HG03095 (cell line): ENCODE data around the gene KCTD10.

Experiments used
- ATAC-seq: cut with Tn5 transposase; IDR thresholded peaks from one replicate; pipeline ENCODE4 v1.9.1; 2021; ENCODE audit warnings: moderate library complexity; ENCODE audit not compliant: unreplicated experiment

Gene KCTD10, protein sequence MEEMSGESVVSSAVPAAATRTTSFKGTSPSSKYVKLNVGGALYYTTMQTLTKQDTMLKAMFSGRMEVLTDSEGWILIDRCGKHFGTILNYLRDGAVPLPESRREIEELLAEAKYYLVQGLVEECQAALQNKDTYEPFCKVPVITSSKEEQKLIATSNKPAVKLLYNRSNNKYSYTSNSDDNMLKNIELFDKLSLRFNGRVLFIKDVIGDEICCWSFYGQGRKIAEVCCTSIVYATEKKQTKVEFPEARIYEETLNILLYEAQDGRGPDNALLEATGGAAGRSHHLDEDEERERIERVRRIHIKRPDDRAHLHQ

DNA sequence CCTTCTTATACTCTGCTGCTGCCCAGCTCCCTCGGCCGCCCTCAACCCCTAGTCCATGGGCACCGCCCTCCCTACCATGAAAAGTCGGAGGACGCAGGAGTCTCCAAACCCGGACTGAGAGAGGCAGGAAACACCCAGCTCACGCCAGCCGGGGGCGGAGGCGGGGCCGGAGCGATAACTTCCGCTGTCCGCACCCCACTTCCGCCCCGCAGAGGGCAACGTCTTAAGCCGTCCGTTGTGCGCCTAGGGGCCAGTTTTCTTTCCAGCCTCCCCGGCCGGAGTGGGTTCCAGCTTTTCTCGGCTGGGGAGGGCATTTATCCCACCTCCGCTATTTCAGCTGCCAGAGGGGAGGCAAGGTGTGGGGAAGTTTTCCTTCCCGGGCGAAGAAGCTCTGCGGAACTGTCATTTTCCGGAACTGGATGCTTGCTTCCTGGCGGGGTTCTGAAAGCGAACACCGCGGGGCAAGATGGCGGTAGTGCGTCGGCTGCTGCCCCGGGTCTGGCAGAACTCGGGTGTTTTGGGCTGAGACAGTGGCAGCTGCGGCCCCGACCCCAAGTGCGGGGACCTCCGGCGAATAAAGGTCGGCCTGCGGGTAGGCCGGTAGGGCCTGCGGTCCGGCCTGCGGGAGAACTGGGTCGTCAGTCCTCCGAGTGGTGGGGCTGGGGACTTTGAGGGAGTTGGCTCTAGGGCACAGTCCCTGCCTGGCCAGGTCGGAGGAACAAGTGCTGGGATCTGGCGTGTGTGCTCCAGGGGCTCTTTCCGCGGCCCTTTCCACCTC is at the start of gene KCTD10, which contains the start of gene UBE3B:
TSS of gene KCTD10 (minus strand) at position 116 of the 778 bp plus-strand sequence. CDS start at position 78, 38 bp downstream.
TSS of gene UBE3B (plus strand) at position 450 of the 778 bp plus-strand sequence. CDS start 5,918 bp downstream, outside the sequence.
- ATAC-seq, result peak; percentile 84

GRCh38 chr12:109525279-109525585 is 48.1 kb upstream of the KCTD10 start:
- no peak for ATAC-seq

DNA sequence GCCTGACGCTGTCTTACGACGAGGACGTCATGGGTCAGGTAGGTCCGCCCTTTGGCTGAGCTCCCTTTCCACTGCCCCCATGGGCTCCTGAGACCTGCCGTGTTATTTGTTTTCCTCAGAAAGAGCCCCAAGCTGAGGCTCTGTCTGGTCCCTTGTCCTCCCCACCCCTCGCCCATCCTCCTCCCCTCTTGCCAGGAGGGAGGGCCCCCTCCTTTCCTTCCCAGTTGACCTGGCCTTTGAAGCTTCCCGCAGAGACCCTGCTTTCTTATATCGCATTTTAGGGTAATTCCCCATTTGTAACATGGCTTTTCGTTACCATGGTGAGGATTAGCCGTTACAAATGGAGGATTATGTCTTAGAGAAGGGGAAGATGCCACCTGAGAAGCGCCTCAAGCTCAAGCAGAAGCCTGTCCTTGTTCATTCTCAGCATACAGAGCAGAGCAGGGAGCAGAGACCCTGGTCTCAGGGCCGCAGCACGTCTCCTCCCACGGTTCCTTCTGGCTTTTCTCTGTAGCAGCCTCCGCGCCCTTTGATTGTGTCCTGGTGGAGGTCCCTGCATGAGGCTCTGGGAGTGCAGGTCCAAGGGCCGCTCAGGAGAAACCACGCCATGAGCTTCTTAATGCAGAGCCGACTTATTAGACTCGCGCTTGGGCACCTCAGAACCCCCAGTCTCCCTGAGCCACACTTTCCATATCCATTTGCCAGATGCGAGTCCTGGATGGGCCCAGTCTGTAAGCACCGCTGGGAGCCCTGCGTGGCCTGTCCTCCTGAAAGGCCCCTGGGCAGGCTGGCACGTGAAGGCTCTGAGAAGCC is 47.6 kb upstream of the KCTD10 start:
- ATAC-seq, result no peak

- no peak for ATAC-seq
Observed at GRCh38 chr12:109523504-109523903, 46.4 kb upstream of the KCTD10 start.

DNA sequence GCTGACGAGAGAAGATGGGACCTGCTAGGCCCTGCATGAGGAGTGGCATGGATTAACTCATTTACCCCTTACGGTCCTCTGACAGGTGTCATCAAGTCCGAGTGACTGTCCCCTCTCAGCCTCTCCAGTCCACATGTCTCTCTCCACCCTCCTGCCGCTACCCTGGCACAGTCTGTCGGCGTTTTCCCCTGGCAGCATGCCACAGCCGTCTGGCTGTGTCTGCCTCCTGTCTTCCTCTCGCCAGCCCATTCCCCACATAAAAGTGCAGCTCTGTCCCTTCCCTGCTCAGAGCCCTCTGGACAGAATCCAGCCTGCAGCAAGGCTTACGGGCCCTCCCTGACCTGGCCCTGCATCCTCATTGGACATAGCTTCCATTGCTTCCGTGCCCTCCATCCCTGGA is 46.0 kb upstream of the KCTD10 start:
- ATAC-seq, result no peak

DNA sequence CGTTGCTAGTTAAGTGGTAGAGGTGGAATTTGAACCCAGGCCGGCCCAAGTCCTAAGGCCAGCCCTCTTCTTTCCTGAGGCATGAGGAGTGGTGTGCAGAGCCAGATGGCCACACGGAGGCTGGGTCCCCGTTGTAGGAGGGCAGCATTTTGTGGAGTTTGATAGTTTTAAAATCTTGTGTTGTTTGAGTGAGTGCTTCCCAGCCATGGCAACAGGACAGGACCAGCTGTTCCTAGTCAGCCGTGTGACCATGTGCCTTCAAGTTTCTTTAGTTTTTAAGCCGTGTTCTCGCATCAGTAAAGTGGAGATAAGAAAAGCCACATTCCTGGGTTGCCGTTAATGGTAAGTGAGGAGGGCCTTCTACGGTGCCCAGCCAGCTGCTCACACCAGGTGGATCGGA is 44.7 kb upstream of the KCTD10 start:
- ATAC-seq, result no peak

DNA sequence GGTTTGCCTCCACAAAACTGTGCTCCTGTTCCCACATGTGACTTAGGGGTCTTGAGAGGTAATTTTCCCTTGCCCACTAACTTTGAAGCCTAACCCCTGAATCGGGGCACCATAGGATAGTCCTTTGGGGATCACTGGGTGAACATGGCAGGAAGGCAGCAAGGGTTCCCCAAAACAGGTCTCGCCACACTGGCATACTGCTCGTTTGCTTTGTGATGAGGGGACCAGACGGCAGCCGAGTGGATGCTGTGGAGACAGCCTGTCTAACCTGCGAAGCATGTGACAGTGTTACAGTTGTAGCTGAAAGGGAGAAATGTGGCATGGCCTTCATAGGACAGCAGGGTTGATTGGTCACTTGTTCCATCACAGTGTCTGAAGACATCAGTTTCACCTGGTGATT is 42.7 kb upstream of the KCTD10 start:
- no peak for ATAC-seq

GRCh38 chr12:109518820-109519665 is 41.9 kb upstream of the KCTD10 start:
- no peak for ATAC-seq

GRCh38 chr12:109517619-109518018 is 40.5 kb upstream of the KCTD10 start:
- no peak for ATAC-seq

- no peak for ATAC-seq
Observed at GRCh38 chr12:109513977-109514376, 36.9 kb upstream of the KCTD10 start.

DNA sequence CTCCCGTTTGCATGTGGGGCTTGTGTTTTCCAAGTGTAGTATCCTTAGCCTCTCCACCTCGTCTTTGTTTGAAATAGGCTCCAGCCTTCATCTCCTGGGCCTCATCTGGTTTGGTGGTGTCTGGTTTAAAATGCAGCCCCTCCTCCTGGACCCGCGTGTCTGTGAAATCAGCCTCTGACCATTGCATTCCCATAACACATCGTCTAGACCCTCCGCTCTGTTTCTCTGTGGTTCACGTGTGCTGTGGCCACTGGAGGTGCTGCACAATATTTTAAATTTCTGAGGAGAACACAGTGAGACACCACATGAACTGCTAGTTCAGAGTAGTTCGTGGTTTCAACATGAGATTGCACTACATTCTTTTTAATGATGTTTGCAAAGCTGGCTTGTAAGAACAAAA is 36.0 kb upstream of the KCTD10 start:
- no peak for ATAC-seq

- ATAC-seq, result no peak
Observed at GRCh38 chr12:109512608-109513007, 35.5 kb upstream of the KCTD10 start.

DNA sequence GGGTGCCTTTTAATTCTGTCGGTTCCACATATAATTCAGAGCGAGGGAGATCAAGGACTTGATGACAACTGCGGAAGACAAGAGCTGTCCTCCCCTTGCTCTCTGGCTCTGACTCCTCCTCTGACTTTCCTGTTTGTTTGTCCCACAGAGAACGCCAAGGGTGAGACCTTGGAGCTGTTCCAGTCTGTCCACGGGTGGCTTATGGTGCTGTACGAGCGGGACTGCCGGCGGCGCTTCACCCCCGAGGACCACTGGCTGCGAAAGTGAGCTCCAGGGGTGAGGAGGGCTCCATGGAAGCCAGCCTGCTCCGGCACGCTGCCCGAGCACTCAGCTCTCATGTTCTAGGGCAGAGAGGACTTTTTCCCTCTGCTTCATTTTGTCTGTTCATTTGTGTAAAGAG is 33.1 kb upstream of the KCTD10 start:
- ATAC-seq, result no peak

GRCh38 chr12:109504068-109504467 is 27.0 kb upstream of the KCTD10 start:
- no peak for ATAC-seq

GRCh38 chr12:109503611-109504010 is 26.5 kb upstream of the KCTD10 start:
- no peak for ATAC-seq

- ATAC-seq, result no peak
Observed at GRCh38 chr12:109502332-109502731, 25.2 kb upstream of the KCTD10 start.

DNA sequence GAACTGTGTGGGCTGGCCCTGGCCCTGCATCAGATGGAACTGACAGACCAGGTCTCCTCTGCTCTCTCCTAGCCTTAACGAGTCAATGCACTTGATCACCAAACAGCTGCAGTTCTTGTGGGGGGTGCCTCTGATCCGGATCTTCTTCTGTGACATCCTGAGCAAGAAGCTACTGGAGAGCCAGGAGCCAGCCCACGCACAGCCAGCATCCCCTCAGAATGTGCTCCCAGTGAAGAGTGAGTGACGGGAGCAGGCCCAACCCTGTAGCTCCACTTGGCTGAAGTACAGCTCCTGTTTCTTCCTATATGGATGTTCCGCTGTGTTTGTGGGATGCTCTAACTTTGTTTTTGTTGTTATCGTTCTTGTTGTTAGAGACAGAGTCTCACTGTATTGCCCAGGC is 24.2 kb upstream of the KCTD10 start:
- ATAC-seq, result no peak

- ATAC-seq, result no peak
Observed at GRCh38 chr12:109500406-109501185, 23.5 kb upstream of the KCTD10 start.

DNA sequence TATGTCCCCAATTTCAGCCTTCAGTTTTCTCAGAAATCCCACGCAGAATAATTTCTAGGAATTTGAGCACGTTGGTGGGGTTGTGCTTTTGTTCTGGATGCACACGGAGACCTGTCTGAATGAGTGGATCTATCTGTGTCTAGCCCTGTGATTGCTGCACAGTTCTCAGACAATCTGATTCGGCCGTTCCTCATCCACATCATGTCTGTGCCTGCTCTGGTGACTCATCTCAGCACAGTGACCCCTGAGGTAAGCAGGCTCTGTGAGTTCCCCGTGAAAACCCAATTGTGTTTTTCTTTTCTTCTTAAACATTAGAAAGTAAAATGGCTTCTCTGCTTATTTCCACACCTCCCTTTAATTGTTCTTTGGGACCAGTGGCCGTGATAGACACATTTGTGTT is 20.6 kb upstream of the KCTD10 start:
- no peak for ATAC-seq

- ATAC-seq, result no peak
Observed at GRCh38 chr12:109496306-109496705, 19.2 kb upstream of the KCTD10 start.
